Activated CD8-positive, alpha-beta memory T cell treated with anti-CD3 and anti-CD28 coated beads, Interleukin-2, amount 50 U/mL, for 4 hours (primary cell): ENCODE results near the gene C5orf47.
"Not testable (repeated sequence)": the region's sequence is repeated elsewhere in the genome, so short reads cannot be mapped to it uniquely, and the experiment has no call there.

Experiments
- DNase-seq: peaks from one replicate; pipeline ENCODE4 v3.0.0-alpha.2; 2020

The C5orf47 gene

DNA sequence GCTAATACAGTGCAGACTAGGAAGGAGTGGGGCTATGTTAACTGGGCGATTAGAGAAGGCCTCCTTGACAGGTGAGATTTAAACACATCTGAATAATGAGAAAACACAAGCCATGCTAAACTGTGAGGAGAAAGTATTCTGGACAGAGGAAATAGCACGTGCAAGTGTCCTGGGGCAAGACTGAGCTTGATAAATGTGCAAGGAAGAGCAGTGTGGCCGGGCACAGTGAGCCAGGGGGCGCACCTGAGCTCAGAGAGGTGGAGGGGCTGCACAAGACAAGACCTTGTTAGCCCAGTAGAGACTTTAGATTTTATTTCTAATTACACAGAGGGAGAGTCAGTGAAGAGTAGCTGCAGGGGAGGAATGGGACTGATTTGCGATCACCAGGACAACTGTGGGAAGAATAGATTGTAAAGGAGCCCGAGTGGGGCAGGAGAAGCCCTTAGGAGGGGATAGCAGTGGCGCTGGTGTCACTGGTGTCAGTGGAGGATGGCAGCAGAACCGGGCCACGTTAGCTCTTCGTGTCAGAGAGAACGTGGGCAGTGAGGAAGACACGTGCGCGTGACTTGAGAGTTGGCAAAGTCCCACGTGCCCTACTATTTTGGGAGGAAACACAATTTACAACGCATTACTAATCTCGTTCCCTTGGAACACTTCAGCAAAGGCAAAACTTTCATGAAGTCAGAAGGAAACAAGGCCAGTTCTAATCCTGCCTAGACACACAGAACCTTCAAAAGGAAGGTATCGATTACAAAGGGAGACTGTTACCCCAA is 17.9 kb upstream of the C5orf47 start:
- DNase-seq, result no peak

DNA sequence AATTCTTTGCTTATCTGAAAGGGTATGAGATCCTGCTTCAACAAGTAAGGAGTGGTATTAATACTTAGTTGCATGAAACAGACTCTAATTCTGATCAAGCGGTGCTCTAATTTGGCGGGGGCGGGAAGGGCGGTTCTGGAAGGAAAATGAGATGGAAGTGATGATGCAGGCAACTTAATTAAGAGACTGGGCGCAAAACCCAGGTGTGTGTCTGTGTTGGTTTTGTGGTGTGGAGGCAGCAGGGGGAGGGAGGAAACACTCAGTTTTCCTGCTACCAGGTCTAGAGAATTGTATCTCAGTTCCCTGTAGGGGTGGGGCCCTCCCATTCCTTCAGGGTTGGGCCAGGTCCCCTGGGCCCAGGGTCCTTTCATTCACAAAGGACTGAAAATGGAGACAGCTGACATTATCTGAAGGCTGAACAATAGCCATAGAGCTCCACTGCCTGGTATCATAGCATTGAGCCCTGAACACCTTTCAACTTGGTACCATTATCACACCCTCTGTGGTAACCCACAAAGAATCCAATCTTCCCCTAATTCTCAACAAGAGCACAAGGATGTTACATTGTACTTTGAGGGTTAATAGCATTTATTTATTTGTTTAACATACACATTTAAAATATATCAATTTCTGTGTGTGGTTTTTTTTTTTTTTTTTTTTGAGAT is 17.2 kb upstream of the C5orf47 start:
- no peak for DNase-seq

DNA sequence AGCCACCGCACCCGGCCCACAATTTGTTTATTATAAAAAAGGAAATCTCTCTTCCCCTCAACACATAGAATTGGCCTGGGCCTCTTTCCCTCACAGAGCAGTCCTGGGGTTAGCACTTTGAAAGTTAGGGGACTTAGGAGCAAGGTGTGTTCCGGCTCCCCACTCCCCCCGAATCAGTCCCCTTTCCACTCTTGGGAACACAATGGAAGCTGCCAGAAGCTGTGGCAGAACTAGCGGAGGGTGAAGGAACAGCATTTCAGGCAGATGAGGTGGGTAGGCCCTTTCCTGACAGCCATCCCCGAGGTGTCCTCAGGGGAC is 16.4 kb upstream of the C5orf47 start:
- no peak for DNase-seq

DNA sequence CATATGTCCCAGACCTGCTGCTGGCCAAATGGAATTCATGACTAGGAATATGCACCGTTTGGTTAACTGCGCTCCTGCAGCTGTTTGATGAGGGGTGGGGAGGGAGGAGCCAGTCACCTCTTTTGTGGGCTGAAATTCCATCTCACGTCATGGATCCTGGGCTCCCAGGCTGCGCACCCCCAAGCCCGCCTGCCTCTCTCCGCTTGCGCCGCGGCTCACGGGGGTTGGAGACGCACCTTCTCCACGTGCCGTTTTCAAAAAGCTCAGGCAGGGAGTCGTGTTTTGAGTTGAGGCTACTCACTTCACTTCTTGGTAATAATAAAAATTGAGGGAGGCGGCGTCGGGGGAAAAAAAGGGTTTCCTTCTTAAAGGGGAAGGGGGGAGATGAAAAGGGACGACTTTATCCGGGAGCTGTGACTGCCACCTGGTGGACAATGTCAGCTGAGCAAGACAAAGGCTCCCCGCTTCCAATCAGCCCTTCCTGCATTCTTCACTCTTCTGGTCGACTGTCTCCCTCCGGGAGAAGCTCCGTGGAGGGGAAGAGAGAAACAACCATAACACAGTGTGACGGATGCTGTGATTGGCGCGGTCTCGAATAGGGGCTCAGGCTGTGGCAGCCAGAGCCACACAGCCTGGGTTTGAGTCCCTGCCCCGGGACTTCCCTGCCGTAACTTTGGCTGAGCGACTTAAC is 15.9 kb upstream of the C5orf47 start:
- DNase-seq, result peak; percentile 76

DNA sequence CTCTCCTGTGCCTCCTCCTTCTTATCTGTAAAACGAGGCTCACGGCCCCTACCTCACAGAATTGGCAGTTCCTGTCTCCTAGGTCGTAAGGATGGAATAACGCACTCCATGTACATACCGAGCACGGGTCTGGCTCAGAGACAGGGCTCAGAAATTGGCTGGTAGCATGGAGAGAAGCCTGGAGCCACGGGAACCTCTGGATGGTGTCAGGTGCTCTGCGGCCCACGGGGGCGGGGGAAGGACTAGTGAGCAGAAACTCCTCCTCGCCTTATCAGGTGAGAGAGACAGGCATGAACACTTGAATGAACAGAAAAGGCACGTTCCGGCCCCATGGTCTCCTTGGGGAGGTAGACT is 15.4 kb upstream of the C5orf47 start:
- no peak for DNase-seq

DNA sequence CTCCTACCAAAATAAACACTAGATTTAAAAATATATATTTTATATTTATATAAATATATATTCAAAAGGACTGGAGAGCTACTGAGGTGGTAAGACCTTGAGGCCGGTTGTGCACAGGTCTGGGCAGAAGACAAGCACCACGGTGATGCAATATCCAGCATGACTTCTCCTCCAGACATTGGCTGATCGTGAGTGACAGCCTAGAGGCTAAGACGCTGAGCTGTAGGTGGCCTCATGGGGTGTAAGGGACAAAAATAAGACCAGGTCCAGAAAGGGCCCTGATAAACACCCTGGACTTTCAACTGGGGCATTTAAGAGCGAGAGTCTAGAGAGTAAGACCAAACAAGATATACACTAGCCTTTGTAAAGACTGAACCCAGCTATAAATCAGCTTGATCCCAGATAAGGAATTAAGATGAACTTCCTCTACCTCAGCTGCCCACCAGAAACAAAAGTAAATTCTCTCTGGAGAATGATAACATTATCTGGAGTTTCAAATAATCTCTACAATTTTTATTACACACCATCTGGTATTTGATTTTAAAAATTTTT is 14.2 kb upstream of the C5orf47 start:
- no peak for DNase-seq

DNA sequence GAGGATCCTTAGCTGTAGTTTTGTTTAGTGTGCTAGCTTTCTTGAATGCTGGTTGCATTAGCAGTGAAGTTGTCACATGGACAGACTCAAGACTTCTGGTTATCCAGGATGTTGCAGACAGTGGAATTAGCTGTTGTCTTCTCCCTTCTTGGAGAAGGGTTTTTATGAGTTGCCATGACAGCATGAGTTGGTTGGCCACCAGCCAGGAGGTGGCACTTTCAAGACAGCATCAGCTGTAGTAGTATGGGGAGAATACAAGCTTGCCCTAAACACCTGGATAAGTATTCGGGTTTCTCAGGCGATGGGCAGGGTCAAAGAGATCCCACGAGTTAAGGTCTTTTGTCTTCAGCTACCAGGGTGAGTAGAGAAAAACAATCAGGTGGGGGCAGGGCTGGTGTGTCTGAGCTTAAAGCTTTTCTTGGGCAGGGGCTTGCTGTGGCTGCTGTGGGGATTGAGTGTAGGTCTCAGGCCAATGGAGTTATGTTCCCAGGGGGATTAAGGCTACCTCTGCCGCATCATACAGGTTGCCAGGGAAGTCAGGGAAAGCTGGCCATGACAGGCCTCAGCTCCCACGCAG is 7.7 kb upstream of the C5orf47 start:
- no peak for DNase-seq

DNA sequence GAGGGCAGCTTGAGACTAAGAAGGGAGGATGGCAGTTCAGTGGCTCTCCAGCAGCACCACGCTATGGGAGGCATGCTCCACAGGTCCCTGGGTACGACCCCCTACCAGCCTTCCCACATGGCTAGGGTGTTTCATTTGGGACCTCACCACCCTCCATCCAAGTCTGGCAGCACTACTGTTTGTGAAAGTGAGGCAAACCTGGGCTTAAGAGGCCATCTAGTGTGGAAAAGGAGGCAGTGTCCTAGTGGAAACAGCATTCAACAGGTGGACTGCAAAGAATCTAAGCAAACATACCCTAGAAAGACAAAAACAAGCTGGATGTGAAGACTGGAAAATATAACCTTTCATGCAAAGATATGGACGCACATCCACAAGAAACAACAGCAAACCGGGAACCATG is 4.8 kb upstream of the C5orf47 start:
- no peak for DNase-seq

DNA sequence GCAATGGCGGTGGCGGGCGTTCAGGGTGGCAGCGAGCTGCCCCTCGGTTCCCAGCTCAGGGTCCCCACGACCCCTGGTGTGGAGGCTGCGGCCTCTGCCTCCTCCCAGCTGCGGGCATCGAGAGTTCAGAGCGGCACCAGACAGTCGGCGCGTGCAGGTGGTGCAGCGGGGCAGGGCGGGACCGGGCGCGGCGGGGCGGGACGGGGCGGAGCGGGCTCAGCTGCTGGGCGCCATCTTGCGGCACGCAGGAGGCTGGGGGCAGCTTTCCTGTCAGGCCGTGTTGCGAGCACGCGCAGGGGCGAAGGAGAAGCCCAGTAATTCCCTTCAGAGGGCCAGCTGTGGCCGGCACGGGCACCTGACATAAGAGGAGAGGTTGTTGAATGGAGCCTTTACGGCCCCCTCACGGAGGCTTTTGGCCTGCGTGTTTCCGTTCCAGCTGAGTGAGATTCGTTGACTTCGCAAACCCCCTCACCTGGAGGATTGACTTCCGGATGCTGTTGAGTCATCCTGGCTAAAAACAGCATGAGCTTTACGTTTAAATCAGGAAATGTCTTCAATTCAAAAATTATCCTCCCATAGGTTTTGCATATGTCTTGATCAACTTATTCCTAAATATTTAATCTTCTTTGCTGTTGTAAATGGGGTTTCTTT is 587 bp downstream of the C5orf47 start:
- DNase-seq, result no peak

DNA sequence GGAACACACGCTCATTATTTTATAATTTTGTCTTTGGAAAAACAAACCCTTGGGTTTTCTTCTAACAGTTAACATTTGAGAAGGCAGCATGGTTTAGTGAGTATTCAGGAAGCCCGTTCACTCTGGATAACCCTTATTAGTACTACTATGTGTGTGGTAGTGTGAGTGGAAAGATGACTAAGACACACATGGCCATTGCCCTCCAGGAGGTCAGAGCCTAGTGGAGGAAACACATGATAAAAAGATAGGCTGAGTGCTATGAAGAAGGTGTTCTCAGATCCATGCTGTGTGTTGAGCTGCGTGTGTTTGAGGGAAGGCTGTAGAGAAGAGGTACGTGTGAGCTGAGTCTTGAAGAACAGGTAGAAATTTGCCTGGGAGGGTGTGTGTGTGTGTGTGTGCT is 8.4 kb downstream of the C5orf47 start:
- DNase-seq, result no peak

DNA sequence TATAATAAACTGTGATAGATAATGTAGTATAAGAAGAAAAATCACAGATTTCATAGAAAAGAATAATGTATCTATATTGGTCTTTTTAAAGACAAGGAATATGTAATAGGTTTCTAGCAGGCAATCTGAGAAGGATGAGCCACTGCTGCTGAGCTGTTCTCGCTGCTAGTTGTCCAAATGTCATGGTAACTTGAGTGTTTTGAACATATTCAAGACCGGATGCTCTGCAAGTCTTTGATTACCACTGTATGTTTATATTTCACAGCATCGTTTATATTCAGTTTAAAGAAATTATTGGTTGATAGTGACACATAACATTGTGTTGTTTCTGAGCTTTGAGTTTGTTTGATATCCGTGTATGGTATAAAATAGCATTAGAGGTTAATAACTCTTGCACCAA is 9.6 kb downstream of the C5orf47 start:
- DNase-seq, result no peak

DNA sequence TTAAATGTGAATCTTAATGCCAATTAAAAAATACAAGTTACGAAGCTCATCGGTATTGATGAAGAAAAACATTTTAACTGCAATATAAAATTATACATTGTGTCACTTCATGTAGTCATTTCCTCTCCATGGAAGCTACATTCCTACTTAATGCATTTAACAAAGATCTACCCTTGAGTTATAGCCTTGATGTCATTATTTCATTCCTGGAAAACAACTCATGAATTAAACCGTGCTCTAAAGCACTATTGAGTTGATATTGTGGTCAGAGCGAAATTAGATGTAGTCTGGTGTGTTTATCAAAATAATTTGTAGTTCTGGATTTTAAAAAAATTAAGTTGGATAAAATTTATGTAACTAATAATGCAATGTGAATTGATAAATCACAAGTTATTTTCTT is 11.1 kb downstream of the C5orf47 start:
- DNase-seq, result no peak

DNA sequence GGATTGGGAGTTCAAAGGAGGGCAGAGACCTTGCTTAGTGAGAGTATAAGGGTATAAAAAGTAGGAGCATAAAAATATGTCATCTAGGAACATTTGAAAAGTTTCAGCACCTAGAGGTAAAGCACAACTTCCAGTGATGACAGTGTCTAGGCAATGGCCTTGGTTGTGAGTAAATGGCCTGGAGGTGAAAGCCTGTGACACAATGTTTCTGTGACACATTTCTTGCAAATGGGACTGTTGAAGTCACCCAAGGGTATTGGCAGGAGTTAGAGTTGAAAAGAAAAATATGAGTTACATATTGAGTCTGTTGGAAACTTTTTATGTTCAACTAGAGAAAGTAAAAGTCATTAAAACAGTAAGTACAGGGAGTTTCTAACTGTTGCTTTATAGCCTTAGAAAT is 14.8 kb downstream of the C5orf47 start:
- DNase-seq, result no peak

DNA sequence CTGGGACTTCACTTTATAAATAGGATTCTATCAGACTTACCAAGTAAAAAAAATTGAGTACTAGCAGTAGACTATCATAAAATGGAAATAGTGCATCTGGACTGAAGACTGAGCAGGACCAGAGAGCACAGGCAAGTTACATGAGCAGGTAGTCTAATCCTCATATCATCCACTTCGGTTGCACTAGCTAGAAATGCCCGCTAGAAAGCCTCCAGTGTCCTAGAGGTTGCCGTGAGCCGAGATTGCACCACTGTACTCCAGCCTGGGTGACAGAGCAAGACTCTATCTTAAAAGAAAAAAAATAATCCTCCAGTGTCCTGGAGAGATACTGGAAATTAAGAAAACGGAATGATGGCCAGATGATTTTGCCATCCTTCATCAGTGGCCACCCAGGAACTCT is 20.0 kb downstream of the C5orf47 start:
- no peak for DNase-seq

DNA sequence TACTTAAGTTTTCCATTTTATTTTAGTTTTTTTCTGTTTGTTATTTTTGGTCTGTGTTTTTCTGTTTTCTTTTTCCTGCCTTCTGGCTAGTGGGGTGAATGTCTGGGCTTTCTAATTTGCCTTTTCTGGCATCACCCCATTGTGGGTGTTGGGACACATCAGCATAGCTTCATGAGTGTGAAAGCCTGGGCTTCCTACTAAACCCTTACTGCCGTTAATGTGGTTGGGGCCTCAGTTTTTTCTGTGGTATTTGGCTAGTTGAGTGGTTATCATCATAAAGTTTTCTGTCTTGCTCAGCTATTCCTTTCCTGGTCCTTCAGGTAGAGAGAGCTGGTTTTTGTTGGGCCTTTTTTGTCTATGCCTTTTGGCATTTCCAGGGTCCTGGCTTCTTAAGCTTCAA is 21.4 kb downstream of the C5orf47 start:
- no peak for DNase-seq

DNA sequence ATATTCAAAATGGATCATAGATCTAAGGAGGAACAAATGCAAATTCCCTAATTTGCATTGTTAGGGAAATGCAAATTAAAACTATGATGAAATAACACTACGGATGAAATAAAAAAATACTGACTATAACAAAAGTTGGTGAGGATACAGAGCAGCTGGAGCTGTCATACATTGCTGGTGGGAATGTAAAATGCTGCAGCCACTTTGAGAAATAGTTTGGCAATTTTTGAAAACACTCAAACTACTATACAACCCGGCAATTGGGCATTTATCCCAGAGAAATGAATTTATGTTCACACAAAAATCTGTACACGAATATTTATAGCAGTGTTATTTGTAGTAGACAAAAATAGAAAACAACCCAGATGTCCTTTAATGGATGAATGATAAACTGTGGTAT is 22.5 kb downstream of the C5orf47 start:
- DNase-seq, result no peak

DNA sequence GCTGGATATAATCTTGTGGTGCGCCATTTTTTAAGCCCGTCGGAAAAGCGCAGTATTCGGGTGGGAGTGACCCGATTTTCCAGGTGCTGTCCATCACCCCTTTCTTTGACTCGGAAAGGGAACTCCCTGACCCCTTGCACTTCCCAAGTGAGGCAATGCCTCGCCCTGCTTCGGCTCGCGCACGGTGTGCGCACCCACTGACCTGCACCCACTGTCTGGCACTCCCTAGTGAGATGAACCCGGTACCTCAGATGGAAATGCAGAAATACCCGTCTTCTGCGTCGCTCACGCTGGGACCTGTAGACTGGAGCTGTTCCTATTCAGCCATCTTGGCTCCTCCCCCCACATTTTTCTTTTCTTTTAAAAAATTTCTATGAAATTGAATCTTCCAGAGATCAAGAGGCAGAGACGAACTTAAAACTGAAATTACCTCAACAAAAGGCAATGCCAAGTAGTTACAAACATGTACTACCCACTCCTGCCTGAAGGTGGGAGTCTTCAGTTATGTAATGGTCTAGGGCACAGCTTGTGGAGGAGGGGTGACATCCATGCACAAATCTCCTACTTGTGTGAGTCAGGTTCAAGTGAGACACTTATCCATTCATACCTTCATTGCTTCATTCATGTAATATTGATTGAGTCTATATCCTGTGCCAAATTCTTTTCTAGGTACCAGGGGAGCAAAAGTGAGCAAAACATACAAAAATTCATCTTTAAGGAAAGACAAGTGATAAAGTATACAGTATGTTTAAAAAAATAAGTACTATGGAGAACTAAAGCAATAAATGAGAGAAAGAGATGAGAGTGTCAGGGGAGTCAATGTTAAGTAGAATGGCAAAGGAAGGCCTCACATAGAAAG is 31.3 kb downstream of the C5orf47 start:
- DNase-seq, result not testable (repeated sequence)

DNA sequence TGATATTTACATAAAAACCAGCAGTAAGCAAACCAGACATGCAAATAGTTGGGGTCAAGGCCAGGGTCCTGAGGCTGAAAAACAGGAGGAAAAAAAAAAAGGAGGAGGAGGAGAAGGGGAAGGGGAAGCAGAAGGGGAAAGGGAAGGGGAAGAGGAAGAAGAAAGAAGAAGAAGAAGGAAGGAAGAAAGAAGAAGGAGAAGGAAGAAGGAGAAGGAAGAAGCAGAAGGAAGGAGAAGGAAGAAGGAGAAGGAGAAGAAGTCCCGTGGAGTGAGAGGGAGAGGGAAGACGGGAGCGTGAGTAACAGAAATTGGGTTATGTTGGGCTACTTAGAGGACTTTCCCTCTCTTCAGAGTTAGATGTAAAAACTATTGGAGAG is 31.9 kb downstream of the C5orf47 start:
- DNase-seq, result no peak

DNA sequence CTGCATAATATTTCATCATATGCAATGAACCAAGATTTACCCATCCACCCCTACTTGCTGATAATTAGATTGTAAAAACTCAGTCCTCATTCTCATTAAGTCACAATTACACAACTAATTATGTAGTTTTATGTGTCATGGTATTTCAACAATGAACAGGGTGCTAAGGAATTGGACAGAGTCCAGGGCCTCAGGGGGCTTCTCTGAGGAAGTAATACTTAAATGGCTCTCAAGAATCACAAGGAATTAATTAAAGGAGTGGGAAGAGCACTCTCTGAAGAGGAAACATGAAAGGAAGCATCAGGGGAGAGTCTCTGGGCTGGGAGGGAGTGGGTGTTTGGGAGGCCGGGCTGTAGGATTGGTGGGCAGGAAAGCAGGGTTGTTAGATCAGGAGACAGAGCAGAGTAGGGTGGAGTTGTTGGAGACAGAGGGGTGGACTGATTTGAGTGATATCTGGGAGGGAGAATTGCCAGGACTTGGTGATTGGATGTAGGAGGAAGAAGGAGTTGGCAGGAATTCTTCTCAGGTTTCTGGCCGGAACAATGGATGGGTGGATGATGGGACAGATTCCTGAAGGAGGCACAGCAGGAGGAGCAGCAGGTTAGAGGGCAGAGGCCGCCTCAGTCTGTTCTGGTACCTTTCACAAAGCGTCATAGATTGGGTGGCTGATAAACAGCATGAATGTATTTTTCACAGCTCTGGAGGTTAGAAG is 33.6 kb downstream of the C5orf47 start:
- no peak for DNase-seq

DNA sequence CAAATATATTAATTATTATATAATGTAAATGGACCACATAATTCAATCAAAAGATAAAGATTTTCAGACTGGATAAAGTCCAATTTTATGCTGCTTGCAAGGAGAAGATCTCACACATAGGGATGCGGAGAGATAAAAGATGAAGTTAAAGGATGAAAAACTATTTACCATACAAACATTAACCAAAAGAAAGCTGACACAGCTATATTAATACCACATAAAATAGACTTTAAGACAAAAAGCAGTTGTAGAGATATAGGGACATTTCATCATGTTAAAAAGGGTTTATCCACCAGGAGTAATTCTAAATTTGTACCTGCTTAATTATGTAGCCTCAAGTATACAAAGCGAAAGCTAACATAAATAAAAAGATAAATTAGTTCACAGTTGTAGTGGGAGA is 41.3 kb downstream of the C5orf47 start:
- no peak for DNase-seq

DNA sequence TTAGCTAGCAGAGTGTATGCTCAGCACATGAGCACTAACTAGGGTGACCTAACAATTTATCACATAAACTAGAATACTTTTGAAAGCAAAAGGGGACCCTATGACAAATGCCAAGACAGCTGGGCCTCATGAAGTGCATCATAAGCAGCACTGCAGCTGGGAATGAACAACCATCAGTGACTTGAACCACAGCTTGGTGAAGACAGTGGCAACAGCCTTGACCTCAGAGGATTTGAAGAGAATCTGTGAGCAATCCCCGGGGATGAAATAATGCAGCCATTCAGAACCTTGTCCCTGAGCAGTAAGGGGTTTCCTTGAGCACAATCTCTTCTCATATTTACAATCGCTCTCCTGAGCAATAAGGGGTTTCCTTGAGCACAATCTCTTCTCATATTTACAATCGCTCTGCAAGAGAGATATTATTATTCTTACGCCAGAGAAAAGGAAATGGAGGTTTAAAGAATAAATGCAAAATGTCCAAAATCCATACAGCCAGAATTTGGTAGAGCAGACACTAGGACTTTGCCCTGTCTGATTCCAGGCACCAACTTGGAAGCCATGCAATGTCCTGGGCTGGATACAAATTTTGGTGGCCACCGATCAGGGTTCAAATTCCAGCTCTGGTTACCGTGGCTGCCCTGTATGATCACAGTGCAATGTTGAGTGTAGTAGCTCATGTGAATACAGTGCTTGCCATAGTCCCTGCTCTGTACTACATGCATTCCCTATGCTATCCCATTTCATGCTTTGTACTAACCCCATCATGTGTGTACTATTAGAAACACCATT is 55.7 kb downstream of the C5orf47 start:
- DNase-seq, result no peak
